ENCODE results near the gene ARF6. TPM values are rescaled to one million over a fixed set of nuclear protein-coding genes. Genes with fewer than 3 reads are reported as not detected.
A peak's percentile ranks its signal among the peaks of the same experiment; 100 is the strongest.

Gene ARF6
- total RNA-seq, 4 donors from 2014 or later = 20.7 to 40.0 (median 30.8) TPM

DNA sequence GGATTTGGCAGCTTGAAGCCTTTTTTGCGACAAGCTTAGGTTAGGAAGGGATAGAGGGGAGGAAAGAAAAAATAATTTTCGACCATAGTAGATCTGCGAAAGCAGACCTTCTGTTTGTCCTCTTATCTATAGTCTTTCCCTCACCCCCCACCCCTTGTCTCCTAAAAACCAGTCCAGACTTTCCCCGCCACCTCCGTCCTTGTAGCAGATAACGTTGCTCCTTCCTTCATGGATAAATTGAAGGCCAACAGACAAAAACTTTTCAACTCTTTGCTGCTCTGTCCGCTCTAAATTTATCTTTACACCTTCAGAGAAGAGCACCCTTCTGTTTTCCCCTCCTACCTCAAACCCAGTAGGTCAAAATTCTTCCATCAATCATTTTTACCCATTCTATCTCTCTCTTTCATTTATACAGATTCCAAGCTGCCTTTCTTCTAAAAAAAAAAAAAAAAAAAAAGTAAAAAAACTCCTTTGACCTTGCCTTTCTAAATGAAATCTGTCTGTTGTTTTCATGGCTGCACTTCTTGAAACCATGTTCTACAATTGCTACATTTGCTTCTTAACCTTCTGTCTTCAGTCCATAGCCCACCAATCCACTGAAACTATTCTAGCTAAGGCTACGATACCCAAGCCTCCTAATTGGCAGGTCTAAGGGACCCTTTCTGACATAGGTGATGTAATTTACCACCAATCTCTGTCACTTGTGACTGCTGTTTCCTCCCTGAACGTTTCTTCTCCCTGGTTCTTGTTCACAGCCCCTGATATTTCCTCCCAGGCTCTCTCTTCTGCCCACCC lies 29.2 kb upstream of the ARF6 start:
- no peak for ATAC-seq
- in situ Hi-C loops (cut with MboI; ENCODE audit: low sequenced_read_pairs in 4 of 4) (loop anchor here in 3 of 4 donors (10.0 to 25.0 kb wide), 5 partner anchors 141 to 674 kb away; partner anchors contain the start of genes MAP4K5 (in 2 of the 3), SOS2 (in 1 of the 3) and VCPKMT (in 1 of the 3)), intact Hi-C loops (cut with DNase I; ENCODE audit: low total_unique reads) (loop anchor here (2.0 to 10.0 kb wide), 5 partner anchors 137 to 911 kb away; partner anchors contain the start of genes DMAC2L, L2HGDH, MAP4K5 and SOS2)
- Histone ChIP-seq H3K27ac (peak overlapping the region; percentile 91 to 99 (median 98)), H3K36me3 (no peaks in the 10 kb centered on the region), H3K4me3 (peak overlapping the region; percentile 70 to 89 (median 86)), H3K9me3 (no peaks in the 10 kb centered on the region), H3K4me1 (peaks cover 8 to 14% of the 10 kb centered on the region in 2 donors), H3K27me3 (no peaks in the 10 kb centered on the region)
- no peak for TF ChIP-seq POLR2A (IDR thresholded peaks at IDR 0.05)
- no peak for TF ChIP-seq CTCF (IDR thresholded peaks at IDR 0.05 in 4 of 5, conservative IDR thresholded peaks at IDR 0.05 in 1 of 5)
- DNase-seq = no peak

- H3K4me3 ChIP-seq = no peak overlapping the region
- no peaks in the 10 kb centered on the region for H3K9me3 ChIP-seq
- H3K27ac ChIP-seq = peak overlapping the region; percentile 91 to 99 (median 98)
- no peaks in the 10 kb centered on the region for H3K36me3 ChIP-seq
- TF ChIP-seq POLR2A (IDR thresholded peaks at IDR 0.05) (no peak), CTCF (IDR thresholded peaks at IDR 0.05 in 4 of 5, conservative IDR thresholded peaks at IDR 0.05 in 1 of 5) (peak; percentile 65 to 88 (median 71))
- peak; percentile 20 to 69 for DNase-seq
- intact Hi-C loops (cut with DNase I; ENCODE audit: low total_unique reads) (loop anchor here (1.0 to 10.0 kb wide), 4 partner anchors 240 to 909 kb away; partner anchors contain the start of genes DMAC2L, L2HGDH and MAP4K5), in situ Hi-C loops (cut with MboI; ENCODE audit: low sequenced_read_pairs in 4 of 4) (loop anchor here in 3 of 4 donors (5.0 to 25.0 kb wide), 7 partner anchors 139 to 672 kb away; partner anchors contain the start of genes MAP4K5 (in 2 of the 3), SOS2 (in 1 of the 3) and VCPKMT (in 1 of the 3))
- H3K4me1 ChIP-seq = peaks cover 6 to 14% of the 10 kb centered on the region in 2 donors
- H3K27me3 ChIP-seq = no peaks in the 10 kb centered on the region
- ATAC-seq = no peak
Measured at GRCh38 chr14:49865431-49865859, 27.4 kb upstream of the ARF6 start.

DNA sequence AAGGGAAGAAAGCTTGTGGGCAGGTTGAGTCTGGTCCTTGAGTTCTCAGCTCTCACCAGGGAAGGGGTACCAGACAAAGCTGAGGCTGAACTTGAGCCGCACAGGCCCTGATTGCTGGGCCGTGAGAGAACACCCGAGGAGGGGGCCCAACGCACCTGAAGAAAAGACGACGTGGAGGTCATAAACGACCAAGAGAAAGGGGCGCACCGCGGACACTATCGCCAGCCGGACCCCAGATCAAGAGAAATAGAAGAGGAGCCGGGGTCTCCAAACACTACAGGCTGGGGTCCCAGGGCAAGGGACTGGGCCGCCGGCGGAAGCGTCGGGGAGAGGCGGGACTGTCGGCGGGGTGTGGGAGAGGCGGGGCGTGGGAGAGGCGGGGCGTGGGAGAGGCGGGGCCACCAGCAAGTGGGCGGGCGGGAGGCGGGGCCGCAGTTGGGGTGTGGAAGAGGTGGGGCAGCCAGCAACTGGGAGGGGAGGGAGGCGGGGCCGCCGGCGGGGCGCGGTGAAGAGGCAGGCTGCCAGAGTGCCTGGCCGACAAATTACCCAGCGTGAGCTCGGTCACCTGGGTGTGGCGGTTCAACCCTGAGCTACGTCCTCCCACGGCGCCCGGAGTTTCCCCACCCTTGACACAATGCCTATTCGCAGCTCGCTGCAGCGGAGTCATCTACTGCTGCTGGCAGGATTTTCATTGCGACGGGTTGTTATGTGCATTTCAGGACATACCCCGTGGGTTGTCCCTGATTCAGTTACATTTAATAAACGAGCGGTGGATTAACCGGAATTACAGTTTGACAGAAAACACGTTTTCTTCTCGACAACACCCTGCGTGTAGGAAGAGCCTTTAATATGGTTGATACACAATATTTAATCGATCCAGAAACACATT lies 24.8 kb upstream of the ARF6 start:
- DNase-seq = peak; percentile 96 to 99
- peaks cover 6 to 11% of the 10 kb centered on the region in 2 donors for H3K4me1 ChIP-seq
- intact Hi-C loops (cut with DNase I; ENCODE audit: low total_unique reads) (loop anchor here (1.0 to 10.0 kb wide), 4 partner anchors 24 to 907 kb away; partner anchors contain the start of genes DMAC2L, L2HGDH and MAP4K5), in situ Hi-C loops (cut with MboI; ENCODE audit: low sequenced_read_pairs in 4 of 4) (loop anchor here in 3 of 4 donors (5.0 to 25.0 kb wide), 7 partner anchors 137 to 669 kb away; partner anchors contain the start of genes MAP4K5 (in 2 of the 3), SOS2 (in 1 of the 3) and VCPKMT (in 1 of the 3))
- H3K27ac ChIP-seq = peak overlapping the region; percentile 90 to 97 (median 94)
- no peaks in the 10 kb centered on the region for H3K27me3 ChIP-seq
- ATAC-seq = peak; percentile 92 to 93
- H3K4me3 ChIP-seq = peak overlapping the region; percentile 55 to 86 (median 68)
- TF ChIP-seq CTCF (IDR thresholded peaks at IDR 0.05 in 4 of 5, conservative IDR thresholded peaks at IDR 0.05 in 1 of 5) = peak in 1 of 5 experiments; percentile 33
- peak; percentile 70 to 84 for TF ChIP-seq POLR2A (IDR thresholded peaks at IDR 0.05)
- no peaks in the 10 kb centered on the region for H3K36me3 ChIP-seq
- H3K9me3 ChIP-seq = no peaks in the 10 kb centered on the region

- in situ Hi-C loops (cut with MboI; ENCODE audit: low sequenced_read_pairs in 4 of 4) (loop anchor here in 3 of 4 donors (5.0 to 25.0 kb wide), 7 partner anchors 136 to 669 kb away; partner anchors contain the start of genes MAP4K5 (in 2 of the 3), SOS2 (in 1 of the 3) and VCPKMT (in 1 of the 3)), intact Hi-C loops (cut with DNase I; ENCODE audit: low total_unique reads) (loop anchor here (1.0 to 10.0 kb wide), 4 partner anchors 24 to 906 kb away; partner anchors contain the start of genes DMAC2L, L2HGDH and MAP4K5)
- ATAC-seq = peak in 1 of 2 donors; percentile 15
Measured at GRCh38 chr14:49868720-49869114, 24.2 kb upstream of the ARF6 start.

More at GRCh38 chr14:49868720-49869114, 24.2 kb upstream of the ARF6 start:
- Histone ChIP-seq H3K9me3 (no peaks in the 10 kb centered on the region), H3K4me3 (peak overlapping the region; percentile 41 to 86 (median 58)), H3K4me1 (peaks cover 5 to 7% of the 10 kb centered on the region in 2 donors), H3K36me3 (no peaks in the 10 kb centered on the region), H3K27me3 (no peaks in the 10 kb centered on the region), H3K27ac (peak overlapping the region; percentile 82 to 96 (median 87))
- no peak for TF ChIP-seq CTCF (IDR thresholded peaks at IDR 0.05 in 4 of 5, conservative IDR thresholded peaks at IDR 0.05 in 1 of 5)
- no peak for TF ChIP-seq POLR2A (IDR thresholded peaks at IDR 0.05)
- no peak for DNase-seq

Measured in gastrocnemius medialis (tissue), 4 donors.